Measurements from ENCODE around the gene EPB41L4B.
"Not testable (repeated sequence)": the region's sequence is repeated elsewhere in the genome, so short reads cannot be mapped to it uniquely, and the experiment has no call there.

EPB41L4B gene

DNA sequence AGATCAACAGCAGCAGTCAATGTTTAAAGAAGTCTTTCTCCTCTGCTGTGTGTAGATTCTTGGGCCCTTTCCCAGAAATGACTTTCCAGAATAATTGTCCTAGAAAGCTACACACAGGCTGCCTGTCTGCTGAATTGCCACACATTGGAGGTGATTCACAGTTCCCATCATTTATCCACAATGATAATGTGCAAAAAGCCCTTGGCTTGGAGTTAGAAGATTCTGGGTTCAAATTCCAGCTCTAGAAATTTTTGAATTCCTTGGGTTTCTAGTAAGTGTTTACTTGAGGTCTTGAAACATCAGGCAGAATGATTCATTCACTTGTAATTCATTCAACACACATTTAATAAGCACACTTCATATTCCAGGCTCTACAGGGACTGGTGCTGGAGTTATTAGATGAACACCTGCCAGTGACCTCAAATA is 28.6 kb upstream of the EPB41L4B start:
- H3K4me3 ChIP-seq (ENCODE audit: low read depth, low read length): no peak overlapping the region
- no peak for TF ChIP-seq CTCF (IDR thresholded peaks at IDR 0.05; ENCODE audit: borderline replicate concordance, insufficient read depth, low read depth, low read length)

DNA sequence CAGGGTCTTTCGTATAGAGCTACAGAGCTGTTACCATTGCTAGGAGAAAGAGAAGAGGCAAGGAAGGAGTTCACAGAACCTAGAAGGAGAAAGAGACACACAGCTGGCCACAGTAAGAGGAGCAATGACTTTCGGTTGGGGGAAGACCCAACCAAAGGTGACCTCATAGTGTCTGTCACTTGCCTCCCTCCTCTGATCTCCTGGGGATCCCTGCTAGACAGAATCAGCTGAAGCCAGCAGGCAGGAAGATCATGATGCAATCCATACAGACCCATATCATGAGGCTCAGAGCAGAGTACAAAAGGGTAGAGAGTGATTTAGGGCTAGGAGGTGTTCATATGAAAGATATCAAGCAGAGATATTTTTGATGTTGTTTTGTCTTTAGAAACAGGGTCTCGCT is 26.0 kb upstream of the EPB41L4B start:
- H3K4me3 ChIP-seq (ENCODE audit: low read depth, low read length): no peak overlapping the region
- TF ChIP-seq CTCF (IDR thresholded peaks at IDR 0.05; ENCODE audit: borderline replicate concordance, insufficient read depth, low read depth, low read length): no peak

- no peak for TF ChIP-seq CTCF (IDR thresholded peaks at IDR 0.05; ENCODE audit: borderline replicate concordance, insufficient read depth, low read depth, low read length)
- no peak overlapping the region for H3K4me3 ChIP-seq (ENCODE audit: low read depth, low read length)
Measured at GRCh38 chr9:109344866-109345265, 24.0 kb upstream of the EPB41L4B start.

DNA sequence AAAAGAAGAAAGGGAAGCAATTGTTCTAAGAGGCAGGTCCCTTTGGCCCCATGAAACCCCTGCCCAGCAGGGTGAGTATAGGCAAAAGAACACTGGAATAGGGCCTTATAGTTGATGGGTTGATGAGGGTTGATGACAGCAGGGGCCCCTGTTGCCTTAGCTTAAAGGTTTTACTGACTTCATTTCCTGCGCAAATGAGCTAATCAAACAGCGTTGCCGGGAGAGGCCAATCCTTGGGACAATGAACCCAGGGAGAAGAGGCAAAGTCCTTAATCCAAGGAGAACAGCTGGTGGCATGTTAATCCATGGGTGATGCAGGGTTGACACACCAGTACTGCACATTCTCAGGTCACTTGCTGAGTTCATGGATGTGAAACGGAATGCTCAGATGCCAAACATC is 22.0 kb upstream of the EPB41L4B start:
- H3K4me3 ChIP-seq (ENCODE audit: low read depth, low read length): no peak overlapping the region
- no peak for TF ChIP-seq CTCF (IDR thresholded peaks at IDR 0.05; ENCODE audit: borderline replicate concordance, insufficient read depth, low read depth, low read length)

- H3K4me3 ChIP-seq (ENCODE audit: low read depth, low read length): no peak overlapping the region
- no peak for TF ChIP-seq CTCF (IDR thresholded peaks at IDR 0.05; ENCODE audit: borderline replicate concordance, insufficient read depth, low read depth, low read length)
Measured at GRCh38 chr9:109341561-109341960, 20.7 kb upstream of the EPB41L4B start.

DNA sequence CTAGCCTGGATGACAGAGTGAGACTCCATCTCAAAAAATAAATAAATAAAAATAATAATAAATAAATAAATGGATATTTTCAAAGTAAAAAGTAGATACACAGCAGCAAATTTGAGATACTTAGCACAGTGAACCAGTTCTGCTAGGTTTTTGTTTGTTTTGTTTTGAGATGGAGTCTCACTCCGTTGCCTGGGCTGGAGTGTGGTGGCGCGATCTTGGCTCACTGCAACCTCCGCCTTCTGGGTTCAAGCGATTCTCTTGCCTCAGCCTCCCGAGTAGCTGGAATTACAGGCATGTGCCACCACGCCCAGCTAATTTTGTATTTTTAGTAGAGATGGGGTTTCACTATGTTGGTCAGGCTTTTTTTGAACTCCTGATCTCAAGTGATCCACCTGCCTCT is 20.1 kb upstream of the EPB41L4B start:
- not testable (repeated sequence) for H3K4me3 ChIP-seq (ENCODE audit: low read depth, low read length)

- no peak for TF ChIP-seq CTCF (IDR thresholded peaks at IDR 0.05; ENCODE audit: borderline replicate concordance, insufficient read depth, low read depth, low read length)
- no peak overlapping the region for H3K4me3 ChIP-seq (ENCODE audit: low read depth, low read length)
Measured at GRCh38 chr9:109336409-109336808, 15.6 kb upstream of the EPB41L4B start.

GRCh38 chr9:109335929-109336328 is 15.1 kb upstream of the EPB41L4B start:
- no peak overlapping the region for H3K4me3 ChIP-seq (ENCODE audit: low read depth, low read length)

More at GRCh38 chr9:109335929-109336328, 15.1 kb upstream of the EPB41L4B start:
- no peak for TF ChIP-seq CTCF (IDR thresholded peaks at IDR 0.05; ENCODE audit: borderline replicate concordance, insufficient read depth, low read depth, low read length)

Measured in GM12875 (cell line).